Measurements from ENCODE around the gene IL17RB.

Gene IL17RB

DNA sequence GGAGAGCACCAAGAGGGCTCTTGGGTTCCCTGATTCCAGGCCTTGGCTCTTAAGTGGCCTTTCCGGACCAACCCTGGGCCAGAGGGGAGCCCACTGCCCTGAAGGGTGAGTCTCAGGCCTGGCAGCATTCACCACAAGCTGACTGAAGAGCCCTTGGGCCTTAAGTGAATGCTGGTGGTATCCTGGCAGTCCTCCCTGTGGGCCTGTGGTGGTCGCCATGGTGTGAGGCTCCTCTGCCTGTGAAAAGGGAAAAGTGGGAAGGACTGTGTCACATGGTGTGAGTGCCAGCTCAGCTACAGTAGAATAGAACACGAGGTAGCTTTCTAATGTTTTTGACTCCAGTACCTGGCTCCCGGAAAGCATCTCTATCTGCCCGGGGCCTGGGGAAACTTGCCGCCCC is 15.4 kb upstream of the IL17RB start:
- no peak for DNase-seq (ENCODE audit: low read depth in 2 of 2, low spot score in 1 of 2)

DNA sequence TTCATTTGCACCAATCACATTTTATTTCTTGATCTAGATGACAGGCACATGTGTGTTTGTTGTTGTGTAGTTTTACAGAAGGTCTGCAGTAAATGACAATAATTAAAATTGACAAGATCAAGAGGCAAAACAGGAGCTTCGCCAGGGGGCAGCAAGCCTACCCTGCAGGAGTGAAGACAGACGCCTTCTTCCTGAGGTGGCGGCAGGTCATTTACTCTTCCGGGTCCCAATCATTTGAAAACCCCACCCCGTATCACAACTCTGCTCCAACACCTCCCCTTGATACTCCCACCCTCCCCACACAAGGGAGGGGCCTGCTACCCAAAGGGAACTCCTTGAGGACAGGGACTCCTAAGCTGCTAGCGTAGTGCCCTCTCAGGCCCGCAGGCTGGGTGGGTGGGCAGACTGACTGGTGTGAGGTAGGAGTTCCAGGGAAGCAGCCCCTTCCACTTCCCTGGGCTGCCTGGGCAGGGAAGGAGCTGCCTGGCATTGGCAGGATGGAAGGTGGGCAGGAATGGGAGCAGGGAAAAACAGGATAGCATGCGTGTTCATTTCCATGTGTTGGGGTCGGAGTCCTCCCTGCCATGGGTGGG is 13.2 kb upstream of the IL17RB start:
- no peak for DNase-seq (ENCODE audit: low read depth in 2 of 2, low spot score in 1 of 2)

GRCh38 chr3:53833700-53834099 is 12.7 kb upstream of the IL17RB start:
- DNase-seq (ENCODE audit: low read depth in 2 of 2, low spot score in 1 of 2) = no peak

DNA sequence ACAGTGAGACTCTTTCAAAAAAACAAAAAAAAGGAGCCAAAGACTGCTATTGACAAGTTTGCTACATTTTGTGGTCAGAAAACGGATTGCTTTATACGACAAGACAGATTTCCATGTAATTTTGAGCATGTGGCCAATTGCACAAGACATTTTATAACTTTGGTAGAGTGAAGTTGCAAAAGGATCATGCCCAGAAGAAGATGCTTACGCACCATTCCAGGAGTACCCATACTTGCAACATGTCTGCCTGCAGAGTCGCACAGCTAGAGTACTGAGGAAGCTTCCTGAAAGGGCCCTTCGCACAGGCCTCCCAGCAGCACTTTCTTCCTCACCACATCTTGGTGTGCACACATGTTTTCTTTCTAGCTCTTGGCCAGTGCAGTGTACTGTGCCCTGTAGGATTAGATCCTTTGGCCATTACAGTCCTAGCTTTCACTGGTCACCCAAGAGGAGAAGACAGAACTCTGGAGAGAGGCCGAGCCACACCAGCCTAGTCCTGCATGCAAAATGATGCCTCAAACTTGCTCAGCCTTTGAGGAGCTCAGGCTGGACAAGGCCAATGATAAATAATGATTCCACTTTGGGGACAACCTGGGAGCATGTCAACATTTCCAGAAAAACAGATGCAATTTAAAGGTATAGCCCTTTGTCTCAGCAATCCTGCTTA is 11.8 kb upstream of the IL17RB start:
- no peak for DNase-seq (ENCODE audit: low read depth in 2 of 2, low spot score in 1 of 2)

- DNase-seq (ENCODE audit: low read depth in 2 of 2, low spot score in 1 of 2) = no peak
Measured at GRCh38 chr3:53835257-53835656, 11.1 kb upstream of the IL17RB start.

DNA sequence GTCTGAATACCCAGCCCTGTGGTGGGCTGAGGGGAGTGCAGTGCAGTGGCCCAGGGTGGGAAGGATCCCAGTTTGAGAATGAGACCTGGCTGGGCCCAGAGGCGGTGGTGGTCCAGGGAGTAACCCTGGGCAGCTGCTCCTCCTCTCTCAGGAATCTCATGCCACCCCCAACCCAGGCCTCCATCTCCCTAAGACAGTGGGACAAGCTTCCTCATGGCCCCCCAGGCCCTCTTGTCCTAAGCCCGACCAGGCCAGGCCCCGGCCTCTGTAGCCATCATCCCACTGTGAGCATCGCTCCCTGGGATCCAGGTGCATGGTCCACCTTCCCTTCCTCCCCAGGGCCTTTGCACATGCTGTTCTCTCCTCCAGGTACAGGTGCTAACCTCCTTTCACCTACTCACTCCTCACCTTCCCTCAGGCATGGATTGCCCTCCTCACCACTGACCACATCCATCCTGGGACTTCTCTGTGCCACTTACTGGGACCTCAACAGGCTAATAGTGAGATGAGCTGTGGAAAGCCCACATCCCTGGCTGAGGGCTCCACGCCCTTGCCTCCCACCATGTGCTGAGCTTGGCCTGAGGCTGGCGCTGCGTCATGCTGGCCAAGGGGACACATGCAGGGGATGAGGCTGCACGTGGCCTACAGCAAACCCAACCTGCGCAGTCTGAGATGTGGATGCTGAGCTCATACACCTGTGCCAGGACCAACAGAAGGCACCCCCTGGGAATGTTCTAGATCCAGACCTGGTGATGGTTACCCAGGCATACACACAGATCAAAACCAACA is 10.1 kb upstream of the IL17RB start:
- no peak for DNase-seq (ENCODE audit: low read depth in 2 of 2, low spot score in 1 of 2)

- no peak for DNase-seq (ENCODE audit: low read depth in 2 of 2, low spot score in 1 of 2)
Measured at GRCh38 chr3:53837331-53837730, 9.0 kb upstream of the IL17RB start.

DNA sequence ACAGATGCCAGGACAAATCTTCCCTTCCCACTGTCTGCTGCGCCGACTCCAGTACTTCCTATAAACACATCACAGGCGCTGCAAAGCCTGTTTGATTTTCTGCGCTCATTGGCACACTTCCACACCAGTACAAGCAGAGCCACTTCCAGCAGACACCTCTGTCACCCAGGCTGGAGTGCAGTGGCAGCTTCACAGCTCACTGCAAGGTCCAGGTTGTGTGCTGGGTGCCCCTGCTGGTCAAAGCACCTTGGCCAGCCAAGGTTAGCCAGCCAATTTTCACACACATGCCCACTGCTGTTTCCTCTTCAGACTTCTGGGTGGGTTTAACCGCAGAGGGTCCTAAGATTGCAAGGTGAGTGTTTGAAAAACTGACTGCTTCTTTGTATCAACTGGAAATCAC is 5.1 kb upstream of the IL17RB start:
- no peak for DNase-seq (ENCODE audit: low read depth in 2 of 2, low spot score in 1 of 2)

DNA sequence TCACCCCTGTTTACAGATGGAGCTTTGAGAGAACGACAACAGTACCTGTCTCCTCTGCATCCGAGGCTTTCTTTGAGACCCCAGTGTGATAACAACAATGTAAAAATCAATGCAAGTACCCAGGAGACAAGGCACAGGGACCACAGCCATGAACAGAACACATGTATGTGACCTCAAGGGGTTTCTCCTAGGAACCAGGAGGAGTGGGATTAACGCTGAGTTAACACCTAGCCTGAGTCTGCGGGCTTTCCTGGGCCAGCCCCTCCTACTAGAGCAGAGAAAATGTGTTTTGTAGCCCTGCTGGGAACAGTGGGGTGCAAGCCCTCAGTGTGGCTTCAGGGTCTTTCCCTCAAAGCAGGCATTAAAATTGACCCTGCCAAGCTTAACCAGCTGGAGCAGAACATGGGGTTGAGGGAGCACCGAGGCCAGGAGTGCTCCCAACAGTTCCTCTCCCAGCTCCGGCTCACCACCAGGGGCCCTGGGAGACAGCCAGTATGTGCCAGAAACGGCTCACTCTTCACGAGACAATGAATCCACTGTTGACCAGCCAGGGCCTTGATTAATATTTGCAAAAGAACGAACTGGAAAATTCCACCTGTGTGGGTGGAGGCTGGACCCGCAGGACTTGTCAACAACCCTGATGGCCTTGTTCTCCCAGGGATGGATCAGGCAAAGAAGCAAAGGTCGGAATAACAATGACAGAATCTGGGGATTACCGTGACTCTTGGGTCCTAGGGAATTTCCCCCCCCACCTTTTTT is 3.8 kb upstream of the IL17RB start:
- DNase-seq (ENCODE audit: low read depth in 2 of 2, low spot score in 1 of 2) = no peak

- DNase-seq (ENCODE audit: low read depth in 2 of 2, low spot score in 1 of 2) = no peak
Measured at GRCh38 chr3:53843195-53844177, 2.9 kb upstream of the IL17RB start.

DNA sequence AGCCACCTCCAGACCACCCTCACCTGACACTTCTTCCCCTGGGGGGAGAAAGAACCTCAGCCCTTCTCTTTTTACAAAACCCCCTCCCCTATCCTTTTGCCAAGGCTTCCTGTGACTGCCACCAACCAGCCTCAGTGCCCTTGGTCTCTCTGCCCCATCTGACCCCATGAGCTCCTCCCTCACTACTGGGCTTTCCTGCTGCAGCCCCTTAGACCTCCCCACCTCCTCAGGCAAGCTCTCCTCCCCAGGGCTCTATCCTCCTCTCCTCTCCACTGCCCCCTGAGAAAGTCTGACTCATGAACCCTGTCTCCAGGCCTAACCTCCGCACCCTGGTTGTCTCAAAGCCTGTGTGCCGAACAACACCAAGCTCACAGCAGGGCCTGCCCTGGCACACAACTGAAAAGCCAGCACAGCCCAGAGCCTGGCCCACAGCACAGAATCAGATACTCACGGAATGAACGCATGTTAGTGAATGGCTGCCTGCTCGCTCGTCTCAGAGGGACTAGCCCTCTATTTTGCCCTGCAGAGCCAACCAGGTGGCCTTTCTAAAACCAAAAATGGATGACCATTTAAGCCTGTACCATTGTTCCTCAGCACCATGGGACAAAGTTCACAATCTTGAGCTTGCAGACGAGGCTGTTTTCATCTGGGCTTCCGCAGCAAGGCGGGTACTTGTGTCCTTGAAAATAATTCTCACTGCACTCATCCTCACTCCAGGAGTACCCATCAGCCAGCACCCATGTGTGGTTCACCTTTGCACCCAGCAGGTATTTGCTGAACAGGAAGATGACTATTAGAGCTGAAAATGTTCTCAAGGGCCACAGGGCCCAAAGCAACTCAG is 1.9 kb upstream of the IL17RB start:
- DNase-seq (ENCODE audit: low read depth in 2 of 2, low spot score in 1 of 2) = no peak

- DNase-seq (ENCODE audit: low read depth in 2 of 2, low spot score in 1 of 2) = no peak
Measured at GRCh38 chr3:53845103-53845880, 1.1 kb upstream of the IL17RB start.

DNA sequence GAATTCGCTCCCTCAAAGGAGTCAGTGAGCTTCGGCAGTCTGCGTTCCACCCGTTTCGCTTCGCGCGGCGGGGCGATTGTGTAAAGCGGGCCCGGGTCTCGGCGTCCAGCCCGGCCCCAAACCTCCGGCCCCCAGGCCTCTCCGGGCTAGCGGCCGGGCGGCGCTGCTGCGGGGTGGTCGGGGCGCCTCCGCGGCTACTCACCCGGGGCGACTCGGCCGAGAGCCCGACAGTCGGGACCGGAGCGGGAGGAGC is 561 bp upstream of the IL17RB start:
- DNase-seq (ENCODE audit: low read depth in 2 of 2, low spot score in 1 of 2) = no peak

DNA sequence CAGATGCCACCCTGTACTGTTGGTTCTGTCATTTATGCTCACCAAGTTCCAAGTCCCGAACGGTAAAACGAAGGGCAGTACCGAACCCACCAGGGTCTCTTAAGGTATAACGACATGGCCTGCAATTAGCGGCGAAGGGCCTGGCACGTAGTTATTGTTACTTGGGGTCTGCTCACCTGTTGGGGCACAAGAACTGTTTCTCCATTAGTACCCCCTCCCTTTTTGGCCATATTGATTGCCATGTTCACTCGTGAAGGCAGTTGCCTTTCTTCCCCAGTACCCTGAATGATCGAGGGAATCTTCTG is 435 bp downstream of the IL17RB start:
- DNase-seq (ENCODE audit: low read depth in 2 of 2, low spot score in 1 of 2) = no peak

DNA sequence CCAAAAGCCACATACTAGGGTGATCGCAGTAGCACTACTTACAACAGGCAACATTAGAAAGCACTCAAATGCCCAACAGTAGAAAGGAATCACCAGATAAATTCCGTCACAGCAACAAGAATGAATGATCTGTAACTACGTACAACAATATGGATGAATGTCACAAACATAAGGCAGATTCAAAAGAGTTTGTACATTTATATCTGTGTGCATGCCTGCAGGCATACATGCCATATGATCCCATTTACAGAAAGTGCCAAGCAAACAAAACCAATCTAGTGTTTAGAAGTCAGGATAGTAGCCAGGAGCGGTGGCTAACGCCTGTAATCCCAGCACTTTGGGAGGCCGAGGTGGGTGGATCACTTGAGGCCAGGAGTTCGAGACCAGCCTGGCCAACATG is 3.5 kb downstream of the IL17RB start:
- DNase-seq (ENCODE audit: low read depth in 2 of 2, low spot score in 1 of 2) = no peak

- no peak for DNase-seq (ENCODE audit: low read depth in 2 of 2, low spot score in 1 of 2)
Measured at GRCh38 chr3:53850895-53851294, 4.5 kb downstream of the IL17RB start.

- no peak for DNase-seq (ENCODE audit: low read depth in 2 of 2, low spot score in 1 of 2)
Measured at GRCh38 chr3:53856964-53857363, 10.6 kb downstream of the IL17RB start.

DNA sequence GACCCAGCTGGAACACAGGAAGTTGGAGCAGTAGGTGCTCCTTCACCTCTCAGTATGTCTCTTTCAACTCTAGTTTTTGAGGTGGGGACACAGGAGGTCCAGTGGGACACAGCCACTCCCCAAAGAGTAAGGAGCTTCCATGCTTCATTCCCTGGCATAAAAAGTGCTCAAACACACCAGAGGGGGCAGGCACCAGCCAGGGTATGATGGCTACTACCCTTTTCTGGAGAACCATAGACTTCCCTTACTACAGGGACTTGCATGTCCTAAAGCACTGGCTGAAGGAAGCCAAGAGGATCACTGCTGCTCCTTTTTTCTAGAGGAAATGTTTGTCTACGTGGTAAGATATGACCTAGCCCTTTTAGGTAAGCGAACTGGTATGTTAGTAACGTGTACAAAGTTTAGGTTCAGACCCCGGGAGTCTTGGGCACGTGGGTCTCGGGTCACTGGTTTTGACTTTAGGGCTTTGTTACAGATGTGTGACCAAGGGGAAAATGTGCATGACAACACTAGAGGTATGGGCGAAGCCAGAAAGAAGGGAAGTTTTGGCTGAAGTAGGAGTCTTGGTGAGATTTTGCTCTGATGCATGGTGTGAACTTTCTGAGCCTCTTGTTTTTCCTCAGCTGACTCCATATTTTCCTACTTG is 11.9 kb downstream of the IL17RB start:
- DNase-seq (ENCODE audit: low read depth in 2 of 2, low spot score in 1 of 2) = no peak

DNA sequence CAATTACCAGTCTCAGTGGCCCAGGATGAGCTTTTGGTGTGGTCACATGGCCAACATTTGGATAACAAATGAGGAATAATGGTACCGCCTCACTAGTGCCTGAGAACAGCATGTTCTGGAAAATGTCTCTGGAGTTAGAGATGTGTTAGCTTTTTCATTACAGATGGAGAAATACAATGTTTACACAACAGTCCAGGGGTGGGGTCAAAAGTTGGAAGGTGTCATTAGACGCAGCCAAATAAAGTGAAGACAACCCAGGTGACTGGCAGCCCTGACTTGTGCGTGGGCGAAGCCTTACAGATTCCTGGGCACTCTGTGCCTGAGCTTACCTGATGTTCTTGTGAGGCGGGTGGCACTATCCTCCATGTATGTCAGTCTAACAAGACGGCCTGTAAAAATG is 12.8 kb downstream of the IL17RB start:
- DNase-seq (ENCODE audit: low read depth in 2 of 2, low spot score in 1 of 2) = no peak

Data from stimulated activated CD8-positive, alpha-beta memory T cell treated with anti-CD3 and anti-CD28 coated beads, Interleukin-4, amount 100 ng/mL, for 4 hours (primary cell).